NCI-H774 (cell line): ENCODE data around the gene CCDC28B.
"Not testable (repeated sequence)": the region's sequence is repeated elsewhere in the genome, so short reads cannot be mapped to it uniquely, and the experiment has no call there.

Experiments used
- DNase-seq: peaks from one replicate; lab custom pipeline; 2025; lab: John Stamatoyannopoulos, UW

Gene CCDC28B

GRCh38 chr1:32200226-32201010 lies at the start of gene CCDC28B:
TSS of gene CCDC28B (plus strand) at chr1:32200595. CDS start at chr1:32201936, 1,341 bp downstream.
- peak; percentile 71 for DNase-seq

- DNase-seq, result no peak
Observed at GRCh38 chr1:32150847-32151246, 49.5 kb upstream of the CCDC28B start.

GRCh38 chr1:32151319-32151787 lies 49.0 kb upstream of the CCDC28B start:
- DNase-seq, result no peak

GRCh38 chr1:32159189-32159588 lies 41.2 kb upstream of the CCDC28B start:
- DNase-seq, result no peak

GRCh38 chr1:32163405-32163804 lies 37.0 kb upstream of the CCDC28B start:
- no peak for DNase-seq

GRCh38 chr1:32165633-32166032 lies 34.8 kb upstream of the CCDC28B start:
- not testable (repeated sequence) for DNase-seq

- no peak for DNase-seq
Observed at GRCh38 chr1:32170991-32171390, 29.4 kb upstream of the CCDC28B start.

- no peak for DNase-seq
Observed at GRCh38 chr1:32172621-32173245, 27.7 kb upstream of the CCDC28B start.

GRCh38 chr1:32178380-32179192 lies 21.8 kb upstream of the CCDC28B start:
- DNase-seq, result no peak

- no peak for DNase-seq
Observed at GRCh38 chr1:32179193-32179442, 21.3 kb upstream of the CCDC28B start.

GRCh38 chr1:32179443-32180185 lies 20.8 kb upstream of the CCDC28B start, which contains the start of gene TXLNA:
TSS of gene TXLNA (plus strand) at chr1:32179675. CDS start at chr1:32180346, 671 bp downstream.
- peak; percentile 99 for DNase-seq

- peak; percentile 46 for DNase-seq
Observed at GRCh38 chr1:32180186-32181060, 20.0 kb upstream of the CCDC28B start.

- no peak for DNase-seq
Observed at GRCh38 chr1:32181065-32181464, 19.3 kb upstream of the CCDC28B start.

GRCh38 chr1:32181563-32181962 lies 18.8 kb upstream of the CCDC28B start:
- DNase-seq, result no peak

GRCh38 chr1:32182060-32182459 lies 18.3 kb upstream of the CCDC28B start:
- no peak for DNase-seq

GRCh38 chr1:32184650-32185049 lies 15.7 kb upstream of the CCDC28B start:
- no peak for DNase-seq

GRCh38 chr1:32186077-32186476 lies 14.3 kb upstream of the CCDC28B start:
- no peak for DNase-seq

GRCh38 chr1:32186491-32186890 lies 13.9 kb upstream of the CCDC28B start:
- DNase-seq, result no peak

GRCh38 chr1:32187850-32188249 lies 12.5 kb upstream of the CCDC28B start:
- no peak for DNase-seq

GRCh38 chr1:32192220-32192948 lies 8.0 kb upstream of the CCDC28B start:
- DNase-seq, result no peak
